WERI-Rb-1 (cell line): ENCODE results near the gene TMC6.
A peak's percentile ranks its signal among the peaks of the same experiment; 100 is the strongest.
"Not testable (repeated sequence)": the region's sequence is repeated elsewhere in the genome, so short reads cannot be mapped to it uniquely, and the experiment has no call there.

Experiments used
- DNase-seq: peaks from one replicate; pipeline ENCODE4 v3.0.0-alpha.2; 2020
- H3K27ac ChIP-seq: fragments of 250-450 bp; sonication (Bioruptor Pico); 2 replicates; pipeline ENCODE4 v1.5.1; 2020; ENCODE audit warnings: mild to moderate bottlenecking, moderate library complexity
- H3K27me3 ChIP-seq: fragments of 250-450 bp; sonication (Bioruptor Pico); 2 replicates; pipeline ENCODE4 v1.5.1; 2021; ENCODE audit warnings: mild to moderate bottlenecking, low read depth, moderate library complexity; ENCODE audit not compliant: insufficient read depth, severe bottlenecking
- H3K36me3 ChIP-seq: fragments of 250-450 bp; sonication (Bioruptor Pico); 2 replicates; pipeline ENCODE4 v1.5.1; 2020; ENCODE audit warnings: mild to moderate bottlenecking, moderate library complexity
- H3K4me3 ChIP-seq: 2 replicates; pipeline ENCODE4 v1.5.1; 2011; ENCODE audit warnings: low read depth, mild to moderate bottlenecking, control low read depth, low read length
- H3K9me3 ChIP-seq: fragments of 250-450 bp; sonication (Bioruptor Pico); 2 replicates; pipeline ENCODE4 v1.5.1; 2021; ENCODE audit warnings: mild to moderate bottlenecking, moderate library complexity; ENCODE audit not compliant: severe bottlenecking
- TF ChIP-seq, protein P1 (sequence below): IDR thresholded peaks from 2 replicates; pipeline ENCODE4 v1.5.1; 2011; ENCODE audit warnings: low read depth, mild to moderate bottlenecking, control low read depth, inconsistent platforms, low read length

TMC6 gene

DNA sequence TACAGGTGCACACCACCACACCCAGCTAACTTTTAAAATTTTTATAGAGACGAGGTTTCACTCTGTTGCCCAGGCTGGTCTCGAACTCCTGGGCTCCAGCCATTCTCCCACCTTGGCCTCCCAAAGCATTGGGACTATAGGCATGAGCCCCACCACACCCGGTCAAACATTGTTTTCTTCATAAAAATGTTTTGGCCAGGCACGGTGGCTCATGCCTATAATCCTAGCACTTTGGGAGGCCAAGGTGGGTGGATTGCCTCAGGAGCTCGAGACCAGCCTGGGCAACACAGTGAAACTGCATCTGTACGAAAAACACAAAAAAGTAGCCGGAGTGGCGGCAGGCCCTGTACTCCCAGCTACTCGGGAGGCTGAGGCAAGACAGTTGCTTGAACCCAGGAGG lies 12.1 kb downstream of the TMC6 start:
- DNase-seq, result no peak
- H3K4me3 ChIP-seq, result no peak overlapping the region
- H3K27me3 ChIP-seq, result no peaks in the 10 kb centered on the region
- TF ChIP-seq, protein P1, sequence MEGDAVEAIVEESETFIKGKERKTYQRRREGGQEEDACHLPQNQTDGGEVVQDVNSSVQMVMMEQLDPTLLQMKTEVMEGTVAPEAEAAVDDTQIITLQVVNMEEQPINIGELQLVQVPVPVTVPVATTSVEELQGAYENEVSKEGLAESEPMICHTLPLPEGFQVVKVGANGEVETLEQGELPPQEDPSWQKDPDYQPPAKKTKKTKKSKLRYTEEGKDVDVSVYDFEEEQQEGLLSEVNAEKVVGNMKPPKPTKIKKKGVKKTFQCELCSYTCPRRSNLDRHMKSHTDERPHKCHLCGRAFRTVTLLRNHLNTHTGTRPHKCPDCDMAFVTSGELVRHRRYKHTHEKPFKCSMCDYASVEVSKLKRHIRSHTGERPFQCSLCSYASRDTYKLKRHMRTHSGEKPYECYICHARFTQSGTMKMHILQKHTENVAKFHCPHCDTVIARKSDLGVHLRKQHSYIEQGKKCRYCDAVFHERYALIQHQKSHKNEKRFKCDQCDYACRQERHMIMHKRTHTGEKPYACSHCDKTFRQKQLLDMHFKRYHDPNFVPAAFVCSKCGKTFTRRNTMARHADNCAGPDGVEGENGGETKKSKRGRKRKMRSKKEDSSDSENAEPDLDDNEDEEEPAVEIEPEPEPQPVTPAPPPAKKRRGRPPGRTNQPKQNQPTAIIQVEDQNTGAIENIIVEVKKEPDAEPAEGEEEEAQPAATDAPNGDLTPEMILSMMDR, result no peak
- H3K9me3 ChIP-seq, result no peaks in the 10 kb centered on the region
- H3K36me3 ChIP-seq, result no peaks in the 10 kb centered on the region
- H3K27ac ChIP-seq, result no peak overlapping the region

- not testable (repeated sequence) for H3K27me3 ChIP-seq, H3K4me3 ChIP-seq, H3K27ac ChIP-seq, H3K9me3 ChIP-seq, DNase-seq, H3K36me3 ChIP-seq
Measured at GRCh38 chr17:78115803-78116202, 12.8 kb downstream of the TMC6 start.

- Histone ChIP-seq H3K27ac (no peak overlapping the region), H3K27me3 (no peaks in the 10 kb centered on the region), H3K9me3 (no peaks in the 10 kb centered on the region), H3K36me3 (no peaks in the 10 kb centered on the region), H3K4me3 (no peak overlapping the region)
- no peak for DNase-seq
- TF ChIP-seq, protein P1, result no peak
Measured at GRCh38 chr17:78114831-78115723, 13.5 kb downstream of the TMC6 start.

DNA sequence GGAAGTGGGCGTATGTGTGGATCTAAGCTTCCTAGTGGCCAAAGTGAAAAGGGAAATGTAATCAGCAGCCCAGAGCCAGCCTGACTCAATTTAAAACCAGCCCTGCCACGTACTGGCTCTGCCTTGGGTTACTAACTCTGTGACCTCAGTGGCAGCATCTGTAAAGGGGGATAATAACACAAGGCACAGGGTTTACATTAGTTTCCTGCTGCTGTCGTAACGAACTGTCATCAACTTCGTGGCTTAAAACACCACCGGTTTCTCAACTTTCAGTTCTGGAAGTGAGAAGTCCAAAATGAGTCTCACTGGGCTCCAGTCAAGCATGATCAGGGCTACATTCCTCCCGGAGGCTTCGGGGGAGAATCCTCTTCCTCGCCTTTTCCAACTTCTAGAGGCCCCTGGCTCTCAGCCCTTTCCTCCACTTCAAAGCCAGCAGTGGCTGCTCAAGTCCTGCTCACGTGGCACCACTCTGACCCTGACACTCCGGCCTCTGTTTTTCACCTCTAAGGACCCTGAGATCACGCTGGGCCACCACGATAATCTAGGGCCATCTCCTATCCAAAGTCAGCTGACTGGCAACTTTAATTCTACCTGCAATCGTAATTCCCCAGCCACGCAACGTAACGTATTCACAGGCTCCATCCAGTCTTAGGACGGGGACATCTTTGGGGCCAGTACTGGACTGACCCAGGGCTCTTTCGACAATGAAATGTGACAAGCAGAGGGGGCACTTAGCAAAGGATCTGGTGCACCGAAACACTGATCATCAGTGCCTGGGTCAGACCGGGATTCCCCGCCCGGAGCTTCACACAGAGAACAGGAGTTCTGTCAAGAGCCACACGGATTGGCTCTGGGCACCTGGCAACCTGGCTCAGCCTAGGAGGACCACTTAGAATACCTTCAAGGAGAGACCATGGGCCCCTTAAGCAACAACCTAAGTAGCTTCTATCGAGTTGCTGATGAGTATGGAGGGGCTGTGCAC lies 14.5 kb downstream of the TMC6 start:
- H3K27me3 ChIP-seq, result no peaks in the 10 kb centered on the region
- no peak overlapping the region for H3K27ac ChIP-seq
- DNase-seq, result no peak

DNA sequence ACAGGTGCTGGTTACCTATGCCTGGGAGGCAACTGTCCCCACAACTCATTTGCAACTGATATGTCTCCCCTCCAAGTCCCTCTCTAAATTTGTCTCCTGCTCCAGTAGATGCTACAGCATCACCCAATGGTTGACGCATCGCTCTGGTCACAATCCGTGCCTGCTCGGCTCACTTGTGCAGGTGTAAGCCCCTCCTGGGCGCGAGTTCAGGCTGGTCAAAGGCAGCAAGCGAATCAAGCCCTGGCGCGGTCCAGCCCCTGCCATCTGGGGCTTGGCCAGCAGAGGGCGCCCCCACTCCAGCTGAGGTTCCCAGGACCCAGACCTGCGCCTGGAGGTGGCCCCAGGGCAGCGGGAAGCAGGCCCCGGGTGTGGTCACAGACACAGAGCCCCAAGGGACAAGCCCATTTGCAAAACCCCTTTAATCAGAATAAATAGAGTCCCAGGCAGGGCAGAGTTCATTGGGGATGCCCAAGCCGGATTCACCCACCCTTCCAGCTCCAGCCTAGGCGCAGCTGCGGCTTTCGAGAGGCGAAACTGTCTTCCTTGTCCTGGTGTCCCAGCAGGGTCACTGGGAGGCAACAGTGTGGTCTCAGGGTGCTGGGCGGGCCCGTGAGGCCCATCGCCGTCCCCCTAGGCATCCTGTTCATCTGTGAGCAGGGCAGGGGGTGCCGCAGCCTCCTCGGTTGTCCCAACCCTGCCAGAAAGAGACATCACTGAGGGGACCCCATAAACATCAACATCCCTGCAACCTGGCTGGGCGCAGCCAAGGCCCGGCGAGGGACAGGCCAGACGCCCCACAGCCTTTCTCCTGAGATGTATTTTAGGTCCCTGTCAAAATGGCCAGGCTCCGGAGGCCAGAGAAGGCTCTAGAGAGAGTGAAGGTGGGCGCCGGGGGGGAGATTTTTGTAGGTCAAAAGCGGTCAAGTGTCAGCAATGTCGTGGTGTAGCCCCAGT lies 15.8 kb downstream of the TMC6 start:
- TF ChIP-seq, protein P1, result peak; percentile 99
- peak; percentile 88 for DNase-seq
- no peaks in the 10 kb centered on the region for H3K27me3 ChIP-seq
- no peaks in the 10 kb centered on the region for H3K36me3 ChIP-seq
- no peaks in the 10 kb centered on the region for H3K9me3 ChIP-seq
- no peak overlapping the region for H3K27ac ChIP-seq
- no peak overlapping the region for H3K4me3 ChIP-seq

More for the DNA sequence above, 14.5 kb downstream of the TMC6 start:
- no peak overlapping the region for H3K4me3 ChIP-seq
- no peaks in the 10 kb centered on the region for H3K36me3 ChIP-seq
- no peaks in the 10 kb centered on the region for H3K9me3 ChIP-seq
- TF ChIP-seq, protein P1, result no peak
